GM21529 (cell line): Measurements from ENCODE around the gene PPP2R5C.

Experiments used
- ATAC-seq: cut with Tn5 transposase; IDR thresholded peaks from one replicate; pipeline ENCODE4 v1.9.1; 2021; ENCODE audit not compliant: unreplicated experiment

The PPP2R5C gene

DNA sequence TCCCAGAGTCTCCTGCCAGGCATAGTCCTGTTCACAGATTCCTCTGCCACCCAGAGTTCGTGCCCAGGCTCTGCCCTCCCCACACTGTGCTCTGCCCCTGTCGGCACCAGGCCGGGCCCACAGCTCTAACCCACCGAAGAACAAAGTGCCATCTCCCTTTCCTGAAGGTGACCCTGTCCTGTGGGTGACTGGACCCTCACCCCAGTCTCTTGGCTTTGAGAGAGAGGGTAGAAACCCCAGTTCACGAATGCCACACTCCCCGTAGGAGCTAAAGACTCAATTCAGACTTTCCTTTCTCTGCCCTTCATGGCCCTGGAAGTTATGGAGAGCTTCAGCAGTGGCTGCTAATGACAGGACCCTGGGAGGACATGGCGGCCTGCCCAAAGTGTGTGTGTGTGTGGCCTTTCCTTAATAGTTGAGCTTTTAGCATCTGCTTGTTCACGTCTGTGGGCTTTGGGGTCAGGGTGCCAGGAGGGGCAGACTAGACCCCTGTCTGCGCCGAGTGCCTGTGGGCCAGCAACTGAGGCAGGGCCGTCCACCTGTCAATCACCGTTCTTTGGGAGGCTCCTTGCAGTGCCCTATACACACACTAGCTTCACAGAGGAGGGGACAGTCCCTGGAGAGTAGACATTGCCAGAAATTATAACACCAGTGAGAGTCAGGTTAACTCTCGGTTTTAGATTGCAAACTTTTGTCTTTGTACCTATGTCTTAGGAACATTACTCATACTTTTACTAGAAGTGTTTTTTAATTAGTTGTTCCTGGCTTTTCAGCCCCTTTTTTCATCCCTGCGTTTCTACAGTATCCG lies 118.2 kb downstream of the PPP2R5C start:
- no peak for ATAC-seq

DNA sequence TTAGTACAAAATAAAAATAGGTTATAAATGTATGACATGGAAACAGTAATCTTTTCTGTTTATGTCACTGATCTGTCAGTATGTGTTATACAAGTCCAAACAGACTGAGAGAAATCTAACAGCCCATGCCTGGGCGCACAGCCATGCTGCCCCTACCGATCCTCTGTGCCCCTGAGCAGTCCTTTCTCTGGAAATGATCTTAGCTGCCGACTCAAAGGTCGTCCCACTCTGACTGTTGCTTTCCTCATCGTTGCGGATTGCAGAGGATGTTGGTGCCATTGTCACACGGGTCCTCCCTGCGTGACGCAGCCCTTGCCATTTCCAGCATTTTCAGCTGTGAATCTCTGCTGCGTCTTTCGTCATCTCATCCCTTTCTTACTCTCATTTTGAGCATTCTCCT lies 119.9 kb downstream of the PPP2R5C start:
- no peak for ATAC-seq

DNA sequence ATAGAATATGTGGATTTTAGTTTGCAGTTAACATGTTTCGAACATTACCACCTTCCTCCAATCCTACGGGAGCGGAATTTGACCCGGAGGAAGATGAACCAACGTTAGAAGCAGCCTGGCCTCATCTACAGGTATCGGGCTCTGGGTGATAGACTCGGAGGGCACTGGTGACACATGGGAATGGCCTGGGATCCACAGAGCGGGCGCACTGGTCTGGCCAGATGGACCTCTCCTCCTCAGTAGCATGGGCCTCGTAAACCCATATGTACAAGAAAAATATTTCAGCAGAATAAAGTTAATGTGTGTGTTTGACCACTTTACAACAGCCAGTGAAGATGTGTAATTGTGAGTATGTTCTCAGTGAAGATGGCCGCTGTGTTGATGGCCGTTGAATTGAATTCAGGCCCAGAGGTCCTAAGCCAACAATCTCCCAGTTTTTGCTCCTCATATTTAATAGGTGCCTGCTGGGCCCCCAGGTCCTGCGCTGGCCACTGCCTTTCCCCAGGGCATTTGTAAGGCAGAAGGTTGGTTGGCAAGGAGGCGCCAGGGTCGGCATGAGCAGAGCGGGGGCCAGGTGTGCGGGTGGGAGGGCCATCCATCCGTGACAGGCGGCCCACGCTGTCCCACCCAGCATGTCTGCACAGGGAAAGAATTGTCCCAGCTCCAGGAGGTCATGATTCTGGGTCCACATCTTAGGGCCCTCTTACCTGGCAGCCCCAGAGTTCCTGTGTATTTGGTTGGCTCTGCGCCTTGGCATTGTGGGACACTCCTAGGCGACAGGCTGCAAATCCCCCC lies 120.8 kb downstream of the PPP2R5C start:
- no peak for ATAC-seq

DNA sequence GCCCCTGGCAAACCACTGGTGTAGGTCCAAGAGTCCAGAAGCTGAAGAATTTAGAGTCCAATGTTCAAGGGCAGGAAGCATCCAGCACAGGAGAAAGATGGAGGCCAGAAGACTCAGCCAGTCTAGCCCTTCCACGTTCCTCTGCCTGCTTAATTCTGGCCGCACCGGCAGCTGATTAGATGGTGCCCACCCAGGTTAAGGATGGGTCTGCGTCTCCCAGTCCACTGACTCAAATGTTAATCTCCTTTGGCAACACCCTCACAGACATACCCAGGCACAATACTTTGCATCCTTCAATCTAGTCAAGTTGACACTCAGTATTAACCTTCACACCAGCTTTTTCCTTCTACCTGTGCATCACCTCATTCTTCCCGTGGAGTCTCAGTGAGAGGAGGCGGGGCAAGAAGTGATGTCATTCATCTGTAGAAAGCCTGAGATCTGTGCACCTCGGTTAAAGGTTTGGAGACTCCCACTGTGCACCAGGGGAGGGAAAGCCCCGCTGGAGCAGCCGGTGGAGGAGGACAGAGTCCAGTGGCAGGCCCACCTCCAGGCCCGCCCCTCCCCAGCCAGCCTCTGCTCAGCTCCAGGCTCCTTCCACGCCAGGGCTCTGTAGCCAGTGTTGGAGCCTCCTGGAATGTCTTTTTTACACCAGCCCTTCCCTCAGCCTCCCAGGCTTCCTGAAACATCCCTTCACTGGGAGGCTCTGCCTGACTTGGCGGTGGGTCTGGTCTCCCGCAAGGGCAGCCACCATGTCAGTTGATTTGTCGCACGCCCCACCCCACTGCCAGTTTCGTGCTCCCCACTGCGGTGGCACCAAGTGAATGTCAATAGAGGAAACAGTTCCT lies 122.8 kb downstream of the PPP2R5C start:
- ATAC-seq: no peak

DNA sequence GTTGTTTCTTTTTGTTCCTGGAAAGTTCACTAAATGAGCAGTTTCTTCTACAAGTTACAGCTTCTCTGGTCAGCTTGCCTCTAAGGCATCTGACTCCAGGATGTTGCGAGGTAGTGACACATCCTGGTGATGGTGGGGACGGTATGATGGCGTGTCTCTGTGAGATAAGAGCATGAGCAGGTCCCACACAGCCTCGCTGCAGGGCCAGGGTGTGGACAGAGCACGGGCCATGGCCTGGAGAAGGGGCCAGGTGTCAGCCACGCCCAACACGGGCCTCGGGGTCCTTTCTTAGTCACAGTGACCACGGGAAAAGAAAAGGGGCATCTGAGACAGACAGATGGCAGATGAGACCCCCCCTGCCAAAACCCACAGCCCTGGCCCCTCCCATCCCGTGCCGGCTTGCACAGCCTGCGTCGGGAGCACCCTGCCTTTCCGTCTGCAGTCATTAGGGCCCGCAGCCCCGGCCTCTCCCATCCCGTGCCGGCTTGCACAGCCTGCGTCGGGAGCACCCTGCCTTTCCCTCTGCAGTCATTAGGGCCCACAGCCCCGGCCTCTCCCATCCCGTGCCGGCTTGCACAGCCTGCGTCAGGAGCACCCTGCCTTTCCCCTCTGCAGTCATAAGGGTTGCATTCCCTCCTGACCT lies 123.5 kb downstream of the PPP2R5C start:
- ATAC-seq: no peak

DNA sequence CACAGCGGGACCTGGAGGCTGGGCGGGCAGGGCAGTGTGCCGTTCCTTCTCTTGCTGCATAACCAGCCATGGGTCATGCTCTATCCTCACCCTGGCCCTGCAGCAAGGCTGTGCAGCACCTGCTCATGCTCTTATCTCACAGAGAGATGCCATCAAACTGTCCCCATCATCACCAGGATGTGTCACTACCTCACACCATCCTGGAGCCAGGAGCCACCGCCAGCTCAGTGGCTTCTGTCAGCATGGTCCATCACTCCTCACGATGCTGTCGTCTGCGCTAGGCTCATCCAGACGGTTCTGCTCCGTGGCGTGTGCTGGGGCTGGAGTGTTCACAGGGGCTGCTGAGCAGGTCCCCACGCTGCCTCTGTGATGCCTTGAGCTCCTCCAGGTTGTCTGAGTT lies 125.7 kb downstream of the PPP2R5C start:
- ATAC-seq: no peak

DNA sequence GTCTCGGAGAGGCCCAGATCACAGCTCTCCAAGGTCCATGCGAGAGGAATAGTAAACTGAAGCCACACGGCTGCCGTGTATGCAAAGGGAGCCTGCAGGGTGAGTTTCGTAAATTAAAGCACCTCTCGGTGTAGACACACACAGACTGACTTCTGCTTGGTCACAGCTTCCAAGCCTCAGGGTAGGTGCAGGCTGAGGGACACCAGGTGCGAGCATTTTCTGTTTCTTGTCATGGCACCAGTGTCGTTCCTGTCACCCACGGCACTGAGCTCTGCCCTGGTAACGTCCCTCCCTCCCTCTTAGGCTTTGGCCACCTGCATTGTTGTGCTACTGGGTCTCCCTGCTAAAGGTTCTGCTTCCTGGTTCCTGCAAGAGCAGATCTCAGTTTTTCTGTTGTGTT lies 126.7 kb downstream of the PPP2R5C start:
- no peak for ATAC-seq

DNA sequence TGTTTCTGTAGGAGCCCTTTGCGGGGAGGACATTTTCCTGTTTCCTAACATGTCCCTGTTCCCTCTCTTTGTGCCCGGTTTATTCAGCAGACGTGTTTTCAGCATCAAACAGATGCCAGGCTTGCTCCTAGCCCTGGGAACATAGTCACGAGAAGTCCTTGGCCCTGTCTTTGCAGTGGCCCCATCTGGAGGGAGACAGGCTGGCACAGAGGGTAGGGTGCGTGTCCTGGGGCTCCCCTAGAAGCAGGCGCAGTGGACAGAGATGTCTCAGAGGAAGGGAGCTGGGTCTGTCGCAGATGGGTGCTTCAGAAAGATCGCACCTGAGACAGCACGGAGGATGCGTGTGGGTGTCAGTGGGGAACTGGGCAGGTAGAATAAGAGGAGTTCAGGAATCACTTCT lies 127.9 kb downstream of the PPP2R5C start:
- no peak for ATAC-seq

DNA sequence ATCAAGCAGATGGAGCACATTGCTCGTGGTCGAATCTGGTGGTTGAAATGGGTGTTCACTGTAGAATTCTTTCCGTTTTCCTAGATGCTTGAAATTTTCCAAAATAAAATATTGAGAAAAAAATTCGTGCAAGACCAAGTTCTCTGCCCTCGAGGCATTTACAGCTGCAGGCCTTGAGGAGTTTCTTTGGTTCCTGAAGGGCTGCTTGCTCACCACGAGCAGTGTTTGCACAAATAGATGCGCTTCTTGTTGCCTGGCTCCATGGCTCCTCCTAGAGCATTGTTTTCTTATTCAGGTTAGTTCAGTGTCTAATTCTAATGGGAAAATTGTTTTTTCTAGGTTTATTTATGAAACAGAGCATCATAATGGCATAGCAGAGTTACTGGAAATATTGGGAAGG lies 128.4 kb downstream of the PPP2R5C start:
- ATAC-seq: no peak

DNA sequence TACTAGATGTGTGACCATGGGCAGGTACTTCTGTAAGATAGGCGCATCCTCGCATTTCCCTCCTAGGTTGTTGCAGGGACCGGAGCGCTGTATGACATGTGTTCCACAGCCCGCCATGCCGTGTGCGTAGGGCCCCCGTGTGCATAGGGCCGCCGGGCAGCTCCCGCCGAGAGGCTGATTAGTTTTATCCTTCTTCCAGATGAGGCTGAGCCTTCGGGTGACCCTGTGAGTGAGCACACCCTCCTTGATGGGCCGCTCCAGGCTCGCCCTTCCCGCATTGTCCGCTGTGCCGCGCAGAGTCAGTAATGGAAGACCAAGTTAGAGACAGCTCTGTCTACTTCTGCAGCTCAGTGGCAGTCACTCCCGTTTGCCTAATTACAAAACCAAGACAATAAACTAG lies 130.0 kb downstream of the PPP2R5C start:
- no peak for ATAC-seq

DNA sequence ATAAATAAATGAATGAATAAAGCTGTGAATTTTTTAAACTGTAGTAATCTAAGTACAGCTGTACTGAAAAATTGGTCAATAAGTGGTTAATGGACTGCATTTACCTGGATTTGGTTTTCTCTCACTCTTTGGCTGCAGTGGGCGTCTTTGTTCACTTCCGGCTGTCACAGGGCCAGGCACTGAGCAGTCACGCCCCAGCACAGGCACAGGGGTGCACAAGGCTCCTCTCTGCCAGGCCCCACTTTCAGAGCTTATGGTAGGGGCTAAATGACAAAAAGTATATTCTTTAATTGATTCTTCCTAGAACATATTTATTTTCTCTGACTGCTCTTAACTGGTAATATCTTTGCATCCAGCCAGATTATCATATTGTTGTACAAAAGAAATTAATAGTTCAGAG lies 132.2 kb downstream of the PPP2R5C start:
- ATAC-seq: no peak

DNA sequence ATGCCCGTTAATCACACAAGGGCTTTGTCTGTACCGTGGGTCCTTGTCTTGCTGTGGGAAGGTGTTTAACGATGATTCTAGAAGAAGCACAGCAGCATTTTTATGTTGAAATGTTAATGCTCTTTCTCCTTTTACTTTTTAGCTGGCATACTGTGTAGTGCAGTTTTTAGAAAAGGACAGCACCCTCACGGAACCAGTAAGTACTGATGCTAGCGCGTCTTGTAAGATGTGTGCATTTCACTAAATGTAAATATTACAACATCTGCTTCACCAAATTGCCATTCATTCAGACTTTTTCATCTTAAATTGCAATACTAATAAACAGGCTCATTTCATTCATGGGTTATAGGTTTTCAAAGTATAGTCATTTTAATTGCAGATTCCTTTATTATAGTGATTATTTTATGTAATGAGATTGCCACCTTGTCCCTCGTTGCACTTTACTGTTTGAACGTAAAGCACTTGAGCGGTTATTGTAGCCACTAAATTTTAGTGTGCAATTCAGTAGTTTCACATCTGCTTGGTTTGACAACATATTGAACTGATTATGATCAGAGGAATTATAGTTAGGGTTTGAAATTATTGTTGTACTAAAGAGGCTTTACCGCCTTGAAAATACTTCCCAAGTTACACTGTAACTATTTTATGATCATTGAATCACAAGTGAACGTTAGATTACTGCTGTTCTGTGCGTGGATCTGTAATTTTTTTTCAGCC lies 133.0 kb downstream of the PPP2R5C start:
- ATAC-seq: no peak

DNA sequence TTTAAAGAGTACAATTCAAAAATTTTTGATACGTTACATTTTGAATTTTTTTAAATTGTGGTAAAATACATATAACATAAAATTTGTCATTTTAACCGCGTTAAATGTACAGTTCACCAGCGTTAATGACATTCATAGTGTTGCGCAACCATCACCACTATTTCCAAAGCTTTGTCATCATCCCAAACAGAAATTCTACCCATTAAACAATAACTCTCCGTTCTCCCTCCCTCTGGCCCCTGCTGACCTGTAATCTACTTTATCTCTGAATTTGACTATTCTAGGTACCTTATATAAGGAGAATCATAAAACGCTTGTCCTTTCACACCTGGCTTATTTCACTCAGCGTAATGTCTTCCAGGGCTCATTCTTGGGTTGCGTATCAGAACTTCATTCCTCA lies 133.7 kb downstream of the PPP2R5C start:
- ATAC-seq: no peak

DNA sequence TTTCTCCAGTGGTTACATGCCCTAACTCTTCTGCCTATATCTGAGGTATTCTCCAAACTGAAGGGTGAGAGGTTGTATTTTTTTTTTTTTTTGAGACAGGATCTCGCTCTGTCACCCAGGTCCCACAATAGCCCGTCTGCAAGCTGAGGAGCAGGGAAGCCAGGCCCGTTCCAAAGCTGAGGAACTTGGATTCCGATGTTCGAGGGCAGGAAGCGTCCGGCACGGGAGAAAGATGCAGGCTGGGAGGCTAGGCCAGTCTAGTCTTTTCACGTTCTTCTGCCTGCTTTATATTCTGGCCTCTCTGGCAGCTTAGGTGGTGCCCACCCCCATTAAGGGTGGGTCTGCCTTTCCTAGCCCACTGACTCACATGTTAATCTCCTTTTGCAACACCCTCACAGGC lies 135.8 kb downstream of the PPP2R5C start:
- no peak for ATAC-seq

DNA sequence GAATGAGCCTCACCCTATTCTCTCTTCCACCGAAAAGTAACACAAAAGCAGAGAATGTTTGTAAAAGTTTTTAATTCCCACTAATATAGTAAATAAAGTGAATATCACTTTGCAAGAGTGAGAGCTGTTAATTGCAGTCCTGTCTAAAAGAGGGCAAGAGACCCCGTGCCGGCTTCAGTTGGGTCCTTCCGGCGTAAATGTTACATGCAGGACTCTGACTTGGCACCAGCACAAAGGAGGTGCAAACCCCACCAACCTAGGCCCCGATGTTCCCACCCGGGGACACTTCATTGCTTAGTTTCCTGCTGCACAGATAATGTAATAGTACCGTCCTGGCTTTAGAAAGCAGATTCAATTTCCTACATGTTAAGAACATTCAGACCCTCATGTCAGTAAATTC lies 136.9 kb downstream of the PPP2R5C start:
- ATAC-seq: no peak

DNA sequence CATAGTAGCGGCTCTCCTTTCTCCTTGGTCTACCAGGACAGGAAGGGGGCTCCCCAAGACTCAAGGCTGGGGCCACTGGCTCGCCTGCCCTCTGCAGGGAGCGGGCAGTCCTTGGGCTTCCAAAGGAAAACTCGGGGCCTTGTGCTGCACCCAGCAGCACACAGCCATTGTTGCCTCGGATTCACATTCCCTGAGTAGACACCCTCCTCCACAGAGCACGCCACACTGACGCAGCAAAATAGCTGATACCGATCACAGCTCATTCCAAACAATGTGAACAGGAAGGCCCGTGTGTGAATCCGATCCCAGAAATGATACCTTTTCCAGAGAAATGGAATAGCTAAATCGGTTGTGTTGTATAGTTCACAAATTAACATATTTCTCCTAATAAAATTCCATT lies 137.8 kb downstream of the PPP2R5C start:
- no peak for ATAC-seq

DNA sequence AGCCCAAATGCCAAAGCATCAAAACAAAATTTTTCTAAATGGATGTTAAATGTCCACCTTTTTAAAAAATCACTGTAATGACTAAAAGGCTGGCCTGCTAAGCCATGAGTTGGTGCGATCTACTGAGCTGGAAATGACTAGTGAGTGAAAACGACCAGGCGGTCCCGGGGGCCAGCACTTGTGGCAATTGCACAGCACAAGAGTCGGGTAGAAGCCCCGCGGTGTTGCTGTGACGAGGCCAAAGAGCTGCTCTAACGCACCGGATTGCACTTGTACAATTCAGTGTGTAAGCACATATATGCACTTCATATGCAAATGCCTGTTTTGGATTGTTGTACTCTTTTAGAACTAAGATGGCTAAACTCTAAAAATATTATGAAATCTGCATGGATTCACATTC lies 138.7 kb downstream of the PPP2R5C start:
- ATAC-seq: no peak

DNA sequence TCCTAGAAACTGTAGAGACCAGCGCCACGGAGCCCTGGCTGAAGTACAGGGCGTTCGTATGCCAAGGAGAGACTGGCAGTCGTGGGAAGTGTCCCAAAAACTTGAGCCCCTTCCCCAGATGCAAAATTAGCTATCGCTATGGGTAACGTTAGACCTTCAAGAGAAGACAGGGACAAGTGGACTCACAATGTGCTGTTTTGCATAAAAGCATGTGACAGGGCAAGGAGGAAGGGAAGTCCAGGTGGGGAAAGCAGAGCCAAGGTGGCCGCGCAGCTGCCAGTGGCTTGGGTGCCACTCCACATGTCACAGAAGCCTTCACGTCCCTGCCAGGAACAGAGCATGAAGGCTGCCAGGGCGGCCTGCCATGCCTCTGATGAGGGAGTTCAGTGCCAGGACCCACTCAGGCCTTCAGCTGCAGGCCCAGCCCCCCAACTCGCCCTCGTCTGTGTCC lies 141.6 kb downstream of the PPP2R5C start:
- no peak for ATAC-seq

DNA sequence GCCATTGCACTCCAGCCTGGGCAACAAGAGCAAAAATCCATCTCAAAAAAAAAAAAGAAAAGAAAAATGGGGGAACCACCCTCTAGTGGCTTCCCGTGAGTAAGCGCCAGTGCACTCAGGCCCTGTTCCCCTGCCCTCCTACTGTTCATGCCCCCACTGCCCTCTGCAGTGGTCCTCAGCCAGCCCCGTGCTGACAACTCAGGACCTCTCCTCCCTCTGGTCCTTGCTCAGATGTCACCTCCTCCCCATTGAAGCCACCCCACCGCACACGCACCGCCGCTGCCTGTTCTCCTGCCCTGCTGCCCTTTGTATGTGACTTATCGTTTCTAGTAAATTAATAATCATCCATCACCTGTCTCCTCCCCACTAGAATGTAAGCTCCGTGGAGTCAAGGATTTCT lies 144.1 kb downstream of the PPP2R5C start:
- ATAC-seq: no peak

DNA sequence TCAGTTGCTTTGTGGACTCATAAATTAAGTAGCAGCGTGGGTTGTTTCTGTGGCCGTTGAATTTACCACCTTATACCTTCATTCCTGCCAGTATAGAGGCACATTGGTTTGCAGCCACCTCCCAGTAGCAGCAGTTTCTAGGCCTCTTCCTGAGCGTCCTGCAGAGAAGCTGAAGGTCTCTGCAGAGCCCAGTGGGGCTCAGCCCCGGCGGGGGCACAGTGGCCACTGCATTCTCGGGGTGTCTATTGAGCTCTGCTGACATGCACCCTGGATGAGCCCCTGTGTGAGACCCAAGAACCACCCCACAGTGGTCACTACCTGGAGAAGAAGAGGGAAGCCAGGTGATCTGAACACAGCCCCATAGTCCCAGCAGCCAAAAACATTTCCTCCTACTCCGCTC lies 145.1 kb downstream of the PPP2R5C start:
- ATAC-seq: no peak
